ENCODE measurements around the gene KLHDC7A. TPM values are rescaled to one million over a fixed set of nuclear protein-coding genes. Genes with fewer than 3 reads are reported as not detected.

Gene KLHDC7A
- total RNA-seq, 4 donors from 2014 or later = 0.32 to 0.68 TPM; not detected in 2

DNA sequence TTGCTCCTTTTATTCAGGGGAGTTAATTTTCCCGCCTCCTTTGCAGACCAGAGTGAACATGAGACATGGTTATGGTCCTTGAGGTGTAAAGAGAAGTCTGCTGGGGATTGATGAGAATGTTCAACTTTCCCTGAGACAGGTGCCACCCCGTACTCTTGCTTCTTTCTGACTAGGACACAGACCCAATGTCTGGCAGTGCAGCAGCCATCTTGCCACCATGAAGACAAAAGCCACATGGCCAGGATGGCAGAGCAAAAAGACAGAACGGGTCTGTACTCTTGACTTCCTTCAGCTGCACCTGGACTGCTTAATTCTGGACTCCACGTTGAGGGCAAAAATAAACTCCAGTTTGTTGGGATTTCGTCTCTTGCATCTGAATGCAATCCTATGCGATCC, 54.1 kb downstream of the KLHDC7A start:
- intact Hi-C loops (cut with DNase I; ENCODE audit: low total_unique reads) (no loop called here), in situ Hi-C loops (cut with MboI; ENCODE audit: low pct_ligation_motif_present in 1 of 4, low pct_unique_long_range_greater_than_20kb in 1 of 4, low sequenced_read_pairs in 3 of 4) (no loop called here)
- no peaks in the 10 kb centered on the region for H3K27me3 ChIP-seq
- no peak for DNase-seq
- H3K27ac ChIP-seq = no peak overlapping the region
- H3K4me3 ChIP-seq = no peak overlapping the region
- H3K4me1 ChIP-seq = peaks cover 0 to 31% (median 11%) of the 10 kb centered on the region in 4 donors
- H3K9me3 ChIP-seq = no peaks in the 10 kb centered on the region
- TF ChIP-seq POLR2AphosphoS5 (IDR thresholded peaks at IDR 0.05) = no peak
- TF ChIP-seq POLR2A (IDR thresholded peaks at IDR 0.05) = no peak
- no peaks in the 10 kb centered on the region for H3K36me3 ChIP-seq
- 60 to 68% methylated on average over 6 of the region's 6 CpGs for WGBS, 2 donors (ENCODE audit: low coverage in 1 of 2)

Small RNAs within 50 kb of the gene (small RNA-seq; reads per million reads assigned to genes)
- 0 reads per million in 4 donors for gene DYNLL1P3

Other genes starting within 250 kb of the KLHDC7A start
- gene PAX7, start 149.9 kb downstream of the KLHDC7A start, total RNA-seq = not detected